ENCODE data around the gene ABCB8. TPM values are rescaled to one million over a fixed set of nuclear protein-coding genes. Genes with fewer than 3 reads are reported as not detected.

ABCB8 gene
- total and polyA plus RNA-seq, 2 of the 4 experiments (the other 2 are of a cell fraction) = 16.3 to 26.8 TPM

- H3K4ac ChIP-seq (ENCODE audit: low read depth, low read length) = no peak overlapping the region
- no peak overlapping the region for H3K27ac ChIP-seq (ENCODE audit: insufficient read depth, low read length)
- no peak overlapping the region for H4K8ac ChIP-seq (ENCODE audit: low read depth in 2 of 2, low read length in 2 of 2)
- TF ChIP-seq CTCF (conservative IDR thresholded peaks at IDR 0.05; ENCODE audit: low read depth, low read length) = no peak
- TF ChIP-seq POLR2A (IDR thresholded peaks at IDR 0.05; ENCODE audit: low read depth, low read length) = no peak
- TF ChIP-seq USF2 (IDR thresholded peaks at IDR 0.05; ENCODE audit: low read depth, low read length) = no peak
- no peak for TF ChIP-seq BHLHE40 (IDR thresholded peaks at IDR 0.05; ENCODE audit: low read depth, low read length)
- TF ChIP-seq RAD21 (IDR thresholded peaks at IDR 0.05; ENCODE audit: low read length) = no peak
- no peak for TF ChIP-seq MAZ (IDR thresholded peaks at IDR 0.05; ENCODE audit: borderline replicate concordance, low read depth, low read length)
- no peak for TF ChIP-seq RCOR1 (IDR thresholded peaks at IDR 0.05; ENCODE audit: insufficient replicate concordance, low read length)
- no peak for TF ChIP-seq CEBPB (IDR thresholded peaks at IDR 0.05; ENCODE audit: low read depth, low read length)
- no peak for TF ChIP-seq RFX5 (IDR thresholded peaks at IDR 0.05; ENCODE audit: low read depth, low read length)
- TF ChIP-seq SMC3 (IDR thresholded peaks at IDR 0.05; ENCODE audit: low read depth, low read length) = no peak
- no peak for TF ChIP-seq CHD1 (IDR thresholded peaks at IDR 0.05; ENCODE audit: low read depth, low read length)
- no peak for TF ChIP-seq FOS (IDR thresholded peaks at IDR 0.05; ENCODE audit: low read depth, low read length)
- no peak for TF ChIP-seq NFE2L2 (IDR thresholded peaks at IDR 0.05; ENCODE audit: low read depth, low read length)
- TF ChIP-seq MXI1 (IDR thresholded peaks at IDR 0.05; ENCODE audit: borderline replicate concordance, low read depth, low read length) = no peak
- no peak for TF ChIP-seq ELK1 (IDR thresholded peaks at IDR 0.05; ENCODE audit: borderline replicate concordance, low read depth, low read length)
- no peak for TF ChIP-seq MAFK (IDR thresholded peaks at IDR 0.05; ENCODE audit: low read depth, low read length)
- no peak overlapping the region for H2AFZ ChIP-seq (replicated peaks; ENCODE audit: low read length, poor library complexity)
- H3K79me1 ChIP-seq (ENCODE audit: low read depth in 1 of 2, low read length in 2 of 2) = peaks cover 0 to 12% of the 10 kb centered on the region in 2 experiments; a peak in 1 of 4 replicates
- no peak for ATAC-seq (ENCODE audit: low read depth)
- dilution Hi-C loops (cut with HindIII; ENCODE audit: low sequenced_read_pairs, unreplicated experiment) (no loop called here), intact Hi-C loops (cut with micrococcal nuclease) (no loop called here), in situ Hi-C loops (cut with MboI; ENCODE audit: low sequenced_read_pairs) (no loop called here)
- H2AK9ac ChIP-seq (replicated peaks; ENCODE audit: low read depth, low read length, poor library complexity) = peak overlapping the region; percentile 50
- H2BK5ac ChIP-seq (ENCODE audit: low read depth, low read length, poor library complexity, severe bottlenecking) = no peak overlapping the region
- no peak overlapping the region for H3K14ac ChIP-seq (replicated peaks; ENCODE audit: low read depth, low read length)
- no peaks in the 10 kb centered on the region for H3K9me3 ChIP-seq (ENCODE audit: control insufficient read depth, insufficient read depth, low read length)
- no TSS peak for BruUV-seq (replicated peaks)
- no peak for DNase-seq
- no peak overlapping the region for H3K56ac ChIP-seq (ENCODE audit: extremely low read depth, insufficient read depth, low read length)
- ChIA-PET CTCF (no interaction called here), POLR2A (ENCODE audit: unreplicated experiment) (no interaction called here)
- no peaks in the 10 kb centered on the region for H3K27me3 ChIP-seq (ENCODE audit: control insufficient read depth, insufficient read depth, low read length)
- H2AK5ac ChIP-seq (ENCODE audit: low read depth, low read length) = no peak overlapping the region
- H4K5ac ChIP-seq (ENCODE audit: low read depth, low read length) = no peak overlapping the region
- H4K20me1 ChIP-seq (ENCODE audit: insufficient read depth, low read length) = peaks cover 8% of the 10 kb centered on the region
- no peak overlapping the region for H3K9ac ChIP-seq (ENCODE audit: low read depth, low read length)
- no peak overlapping the region for H2BK120ac ChIP-seq (ENCODE audit: low read depth, low read length)
- H3K23ac ChIP-seq (ENCODE audit: low read depth, low read length) = no peak overlapping the region
- H3K18ac ChIP-seq (ENCODE audit: low read depth, low read length) = no peak overlapping the region
- no peak overlapping the region for H3K4me2 ChIP-seq (ENCODE audit: low read depth, low read length)
- no peak overlapping the region for H2BK15ac ChIP-seq (ENCODE audit: low read depth, low read length)
- no peak overlapping the region for H2BK20ac ChIP-seq (ENCODE audit: low read depth, low read length)
- peaks cover 25% of the 10 kb centered on the region; the same call in 1 of the 2 replicates for H3K36me3 ChIP-seq (ENCODE audit: control insufficient read depth, insufficient read depth, low read length)
- H4K91ac ChIP-seq (ENCODE audit: insufficient read depth, low read depth, low read length) = no peak overlapping the region
- WGBS, 2 experiments (ENCODE audit: extremely low coverage in 2 of 2, insufficient read length in 1 of 2) = 100% methylated on average over 7 of the region's 30 CpGs; no CpG with 5 or more reads in 1 of the 2 experiments
- H3K4me1 ChIP-seq (ENCODE audit: control insufficient read depth, insufficient read depth, low read length) = peaks cover 17% of the 10 kb centered on the region
- peaks cover 18% of the 10 kb centered on the region for H3K9me1 ChIP-seq (ENCODE audit: insufficient read depth, low read length)
- no peak overlapping the region for H3K4me3 ChIP-seq (ENCODE audit: insufficient read depth, low read depth, low read length)
Observed at GRCh38 chr7:151040616-151041375, 12.5 kb downstream of the ABCB8 start.
